ENCODE results near the gene ABCA1.
A peak's percentile ranks its signal among the peaks of the same experiment; 100 is the strongest.

Gene ABCA1

GRCh38 chr9:104911032-104911607 is 16.8 kb downstream of the ABCA1 start:
- Histone ChIP-seq H3K18ac (ENCODE audit: low read length) (no peak overlapping the region), H3K9me3 (replicated peaks in 1 of 2; ENCODE audit: control insufficient read depth in 2 of 2, insufficient read depth in 1 of 2, low read depth in 1 of 2, low read length in 2 of 2) (no peaks in the 10 kb centered on the region), H4K91ac (ENCODE audit: low read depth, low read length, poor library complexity) (no peak overlapping the region), H3K4me1 (ENCODE audit: control insufficient read depth in 2 of 2, insufficient read depth in 1 of 2, low read depth in 1 of 2, low read length in 2 of 2) (peaks cover 8 to 9% of the 10 kb centered on the region in 2 donors), H4K8ac (ENCODE audit: low read depth, low read length) (no peak overlapping the region), H3K4ac (ENCODE audit: low read length) (no peak overlapping the region), H3K23ac (ENCODE audit: low read depth, low read length, poor library complexity) (no peak overlapping the region), H3K4me3 (ENCODE audit: low read length in 2 of 2) (no peak overlapping the region), H2AFZ (ENCODE audit: low read length) (no peak overlapping the region), H2BK120ac (ENCODE audit: low read depth, low read length) (no peak overlapping the region), H3K9ac (ENCODE audit: low read depth, low read length, poor library complexity) (no peak overlapping the region), H3K36me3 (replicated peaks in 1 of 2; ENCODE audit: control insufficient read depth in 2 of 2, insufficient read depth in 2 of 2, low read length in 2 of 2) (no peaks in the 10 kb centered on the region), H2BK15ac (ENCODE audit: low read length) (no peak overlapping the region), H3K14ac (ENCODE audit: low read length) (no peak overlapping the region), H3K27me3 (ENCODE audit: control insufficient read depth in 3 of 3, insufficient read depth in 3 of 3, low read depth in 1 of 3, low read length in 3 of 3) (no peaks in the 10 kb centered on the region), H2AK5ac (ENCODE audit: low read depth, low read length) (no peak overlapping the region), H3K27ac (replicated peaks; ENCODE audit: low read length) (no peak overlapping the region), H2BK5ac (ENCODE audit: low read length) (no peak overlapping the region), H2BK12ac (ENCODE audit: low read length) (no peak overlapping the region), H3K79me1 (ENCODE audit: low read depth, low read length) (peaks cover 2% of the 10 kb centered on the region), H3K4me2 (ENCODE audit: insufficient read depth, low read length, poor library complexity, severe bottlenecking) (no peak overlapping the region)
- no CpG with 5 or more reads among the region's 4 CpGs for WGBS, 2 donors (ENCODE audit: extremely low coverage in 2 of 2, insufficient read length in 2 of 2, insufficient replicate concordance in 1 of 2)
- no peak for DNase-seq (ENCODE audit: low spot score)

GRCh38 chr9:104907278-104907951 is 20.5 kb downstream of the ABCA1 start:
- Histone ChIP-seq H2BK120ac (ENCODE audit: low read depth, low read length) (no peak overlapping the region), H3K4me3 (ENCODE audit: low read length in 2 of 2) (no peak overlapping the region), H3K27me3 (ENCODE audit: control insufficient read depth in 3 of 3, insufficient read depth in 3 of 3, low read depth in 1 of 3, low read length in 3 of 3) (no peaks in the 10 kb centered on the region), H2AFZ (ENCODE audit: low read length) (no peak overlapping the region), H3K36me3 (replicated peaks in 1 of 2; ENCODE audit: control insufficient read depth in 2 of 2, insufficient read depth in 2 of 2, low read length in 2 of 2) (peaks cover 0 to 15% of the 10 kb centered on the region in 2 donors), H3K9me3 (replicated peaks in 1 of 2; ENCODE audit: control insufficient read depth in 2 of 2, insufficient read depth in 1 of 2, low read depth in 1 of 2, low read length in 2 of 2) (no peaks in the 10 kb centered on the region), H3K4me2 (ENCODE audit: insufficient read depth, low read length, poor library complexity, severe bottlenecking) (no peak overlapping the region), H3K4ac (ENCODE audit: low read length) (no peak overlapping the region), H4K8ac (ENCODE audit: low read depth, low read length) (no peak overlapping the region), H3K18ac (ENCODE audit: low read length) (no peak overlapping the region), H2BK12ac (ENCODE audit: low read length) (no peak overlapping the region), H2BK5ac (ENCODE audit: low read length) (no peak overlapping the region), H4K91ac (ENCODE audit: low read depth, low read length, poor library complexity) (no peak overlapping the region), H2AK5ac (ENCODE audit: low read depth, low read length) (no peak overlapping the region), H2BK15ac (ENCODE audit: low read length) (no peak overlapping the region), H3K14ac (ENCODE audit: low read length) (no peak overlapping the region), H3K79me1 (ENCODE audit: low read depth, low read length) (peaks cover 4% of the 10 kb centered on the region), H3K9ac (ENCODE audit: low read depth, low read length, poor library complexity) (no peak overlapping the region), H3K23ac (ENCODE audit: low read depth, low read length, poor library complexity) (no peak overlapping the region), H3K4me1 (ENCODE audit: control insufficient read depth in 2 of 2, insufficient read depth in 1 of 2, low read depth in 1 of 2, low read length in 2 of 2) (peaks cover 6 to 13% of the 10 kb centered on the region in 2 donors), H3K27ac (replicated peaks; ENCODE audit: low read length) (no peak overlapping the region)
- DNase-seq (ENCODE audit: low spot score) = no peak
- no CpG with 5 or more reads among the region's 11 CpGs for WGBS, 2 donors (ENCODE audit: extremely low coverage in 2 of 2, insufficient read length in 2 of 2, insufficient replicate concordance in 1 of 2)

- H3K36me3 ChIP-seq (replicated peaks in 1 of 2; ENCODE audit: control insufficient read depth in 2 of 2, insufficient read depth in 2 of 2, low read length in 2 of 2) = peaks cover 0 to 22% of the 10 kb centered on the region in 2 donors
- peaks cover 4% of the 10 kb centered on the region for H3K79me1 ChIP-seq (ENCODE audit: low read depth, low read length)
- H2BK15ac ChIP-seq (ENCODE audit: low read length) = no peak overlapping the region
- H2BK120ac ChIP-seq (ENCODE audit: low read depth, low read length) = no peak overlapping the region
- WGBS, 2 donors (ENCODE audit: extremely low coverage in 2 of 2, insufficient read length in 2 of 2, insufficient replicate concordance in 1 of 2) = no CpG with 5 or more reads among the region's 5 CpGs
- no peak overlapping the region for H2AFZ ChIP-seq (ENCODE audit: low read length)
- peak overlapping the region; percentile 21 for H3K9ac ChIP-seq (ENCODE audit: low read depth, low read length, poor library complexity)
- no peak overlapping the region for H4K91ac ChIP-seq (ENCODE audit: low read depth, low read length, poor library complexity)
- no peak overlapping the region for H4K8ac ChIP-seq (ENCODE audit: low read depth, low read length)
- no peak overlapping the region for H3K4me2 ChIP-seq (ENCODE audit: insufficient read depth, low read length, poor library complexity, severe bottlenecking)
- H3K23ac ChIP-seq (ENCODE audit: low read depth, low read length, poor library complexity) = no peak overlapping the region
- H2BK12ac ChIP-seq (ENCODE audit: low read length) = no peak overlapping the region
- no peak for DNase-seq (ENCODE audit: low spot score)
- no peak overlapping the region for H2BK5ac ChIP-seq (ENCODE audit: low read length)
- H3K27me3 ChIP-seq (ENCODE audit: control insufficient read depth in 3 of 3, insufficient read depth in 3 of 3, low read depth in 1 of 3, low read length in 3 of 3) = no peaks in the 10 kb centered on the region
- no peak overlapping the region for H2AK5ac ChIP-seq (ENCODE audit: low read depth, low read length)
- H3K27ac ChIP-seq (replicated peaks; ENCODE audit: low read length) = no peak overlapping the region
- H3K14ac ChIP-seq (ENCODE audit: low read length) = no peak overlapping the region
- H3K18ac ChIP-seq (ENCODE audit: low read length) = no peak overlapping the region
- H3K9me3 ChIP-seq (replicated peaks in 1 of 2; ENCODE audit: control insufficient read depth in 2 of 2, insufficient read depth in 1 of 2, low read depth in 1 of 2, low read length in 2 of 2) = no peaks in the 10 kb centered on the region
- H3K4me1 ChIP-seq (ENCODE audit: control insufficient read depth in 2 of 2, insufficient read depth in 1 of 2, low read depth in 1 of 2, low read length in 2 of 2) = peaks cover 6 to 13% of the 10 kb centered on the region in 2 donors
- no peak overlapping the region for H3K4me3 ChIP-seq (ENCODE audit: low read length in 2 of 2)
- H3K4ac ChIP-seq (ENCODE audit: low read length) = no peak overlapping the region
These were observed 21.3 kb downstream of the ABCA1 start for GRCh38 chr9:104906441-104907277.

GRCh38 chr9:104905931-104906330 is 22.0 kb downstream of the ABCA1 start:
- no CpG with 5 or more reads among the region's 2 CpGs for WGBS, 2 donors (ENCODE audit: extremely low coverage in 2 of 2, insufficient read length in 2 of 2, insufficient replicate concordance in 1 of 2)
- H3K27ac ChIP-seq (replicated peaks; ENCODE audit: low read length) = no peak overlapping the region
- DNase-seq (ENCODE audit: low spot score) = no peak

More at GRCh38 chr9:104905931-104906330, 22.0 kb downstream of the ABCA1 start:
- no peak overlapping the region for H3K4me2 ChIP-seq (ENCODE audit: insufficient read depth, low read length, poor library complexity, severe bottlenecking)
- no peak overlapping the region for H3K9ac ChIP-seq (ENCODE audit: low read depth, low read length, poor library complexity)
- H2BK5ac ChIP-seq (ENCODE audit: low read length) = no peak overlapping the region
- H3K79me1 ChIP-seq (ENCODE audit: low read depth, low read length) = peaks cover 2% of the 10 kb centered on the region
- H4K8ac ChIP-seq (ENCODE audit: low read depth, low read length) = no peak overlapping the region
- H3K36me3 ChIP-seq (replicated peaks in 1 of 2; ENCODE audit: control insufficient read depth in 2 of 2, insufficient read depth in 2 of 2, low read length in 2 of 2) = peaks cover 0 to 30% of the 10 kb centered on the region in 2 donors
- no peak overlapping the region for H3K4ac ChIP-seq (ENCODE audit: low read length)
- H2AK5ac ChIP-seq (ENCODE audit: low read depth, low read length) = no peak overlapping the region
- no peaks in the 10 kb centered on the region for H3K27me3 ChIP-seq (ENCODE audit: control insufficient read depth in 3 of 3, insufficient read depth in 3 of 3, low read depth in 1 of 3, low read length in 3 of 3)
- no peak overlapping the region for H3K14ac ChIP-seq (ENCODE audit: low read length)
- H3K23ac ChIP-seq (ENCODE audit: low read depth, low read length, poor library complexity) = no peak overlapping the region
- H2BK120ac ChIP-seq (ENCODE audit: low read depth, low read length) = no peak overlapping the region
- no peak overlapping the region for H2AFZ ChIP-seq (ENCODE audit: low read length)
- H3K4me3 ChIP-seq (ENCODE audit: low read length in 2 of 2) = no peak overlapping the region
- no peaks in the 10 kb centered on the region for H3K9me3 ChIP-seq (replicated peaks in 1 of 2; ENCODE audit: control insufficient read depth in 2 of 2, insufficient read depth in 1 of 2, low read depth in 1 of 2, low read length in 2 of 2)
- peaks cover 3 to 13% of the 10 kb centered on the region in 2 donors for H3K4me1 ChIP-seq (ENCODE audit: control insufficient read depth in 2 of 2, insufficient read depth in 1 of 2, low read depth in 1 of 2, low read length in 2 of 2)
- H3K18ac ChIP-seq (ENCODE audit: low read length) = no peak overlapping the region
- no peak overlapping the region for H2BK12ac ChIP-seq (ENCODE audit: low read length)
- no peak overlapping the region for H2BK15ac ChIP-seq (ENCODE audit: low read length)
- no peak overlapping the region for H4K91ac ChIP-seq (ENCODE audit: low read depth, low read length, poor library complexity)

Measured in neuronal stem cell (in vitro differentiated cells).